ENCODE results near the gene GRIK4. TPM values are rescaled to one million over a fixed set of nuclear protein-coding genes. Genes with fewer than 3 reads are reported as not detected.

Gene GRIK4
- total RNA-seq, 1 experiment from 2014 or later = 3.3 TPM

GRCh38 chr11:120893440-120894201 is 382.1 kb downstream of the GRIK4 start:
- no peaks in the 10 kb centered on the region for H3K9me3 Mint-ChIP-seq
- TF ChIP-seq ZNF219 (CRISPR knock-in tag; IDR thresholded peaks at IDR 0.05; ENCODE audit: borderline replicate concordance) (no peak), FOXP4 (CRISPR knock-in tag; IDR thresholded peaks at IDR 0.05) (no peak), ZBTB43 (CRISPR knock-in tag; IDR thresholded peaks at IDR 0.05) (no peak)
- TF ChIP-seq, protein P1, sequence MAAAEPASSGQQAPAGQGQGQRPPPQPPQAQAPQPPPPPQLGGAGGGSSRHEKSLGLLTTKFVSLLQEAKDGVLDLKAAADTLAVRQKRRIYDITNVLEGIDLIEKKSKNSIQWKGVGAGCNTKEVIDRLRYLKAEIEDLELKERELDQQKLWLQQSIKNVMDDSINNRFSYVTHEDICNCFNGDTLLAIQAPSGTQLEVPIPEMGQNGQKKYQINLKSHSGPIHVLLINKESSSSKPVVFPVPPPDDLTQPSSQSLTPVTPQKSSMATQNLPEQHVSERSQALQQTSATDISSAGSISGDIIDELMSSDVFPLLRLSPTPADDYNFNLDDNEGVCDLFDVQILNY (CRISPR knock-in tag; IDR thresholded peaks at IDR 0.05) = no peak
- TF ChIP-seq, protein P2, sequence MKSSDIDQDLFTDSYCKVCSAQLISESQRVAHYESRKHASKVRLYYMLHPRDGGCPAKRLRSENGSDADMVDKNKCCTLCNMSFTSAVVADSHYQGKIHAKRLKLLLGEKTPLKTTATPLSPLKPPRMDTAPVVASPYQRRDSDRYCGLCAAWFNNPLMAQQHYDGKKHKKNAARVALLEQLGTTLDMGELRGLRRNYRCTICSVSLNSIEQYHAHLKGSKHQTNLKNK (CRISPR knock-in tag; IDR thresholded peaks at IDR 0.05) = no peak
- no peaks in the 10 kb centered on the region; the same call in 1 of the 2 replicates for H3K27me3 Mint-ChIP-seq (ENCODE audit: low read depth)
- POLR2A ChIA-PET = no interaction called here
- DNase-seq (ENCODE audit: low spot score) = no peak
- H3K36me3 Mint-ChIP-seq = no peaks in the 10 kb centered on the region
- H3K27ac Mint-ChIP-seq = no peak overlapping the region
- H3K4me1 Mint-ChIP-seq = peaks cover 15% of the 10 kb centered on the region
- CTCF ChIA-PET = interaction anchor here (0.7 to 1.3 kb wide), 2 partner anchors 51 to 148 kb away, joined by 3 read pairs; no protein-coding TSS in a partner anchor
- H3K4me3 Mint-ChIP-seq = no peak overlapping the region
- ATAC-seq = no peak

- H3K36me3 Mint-ChIP-seq = no peaks in the 10 kb centered on the region
Observed at GRCh38 chr11:120894202-120894985, 382.8 kb downstream of the GRIK4 start.

GRCh38 chr11:120896687-120897086 is 385.1 kb downstream of the GRIK4 start:
- H3K4me1 Mint-ChIP-seq = peaks cover 24% of the 10 kb centered on the region
- TF ChIP-seq HMGA2 (CRISPR knock-in tag; IDR thresholded peaks at IDR 0.05) = no peak
- TF ChIP-seq USF2 (CRISPR knock-in tag; IDR thresholded peaks at IDR 0.05) = no peak
- TF ChIP-seq JAZF1 (CRISPR knock-in tag; IDR thresholded peaks at IDR 0.05) = no peak
- no peak for TF ChIP-seq HMGXB4 (CRISPR knock-in tag; IDR thresholded peaks at IDR 0.05)
- no peak for TF ChIP-seq ZNF219 (CRISPR knock-in tag; IDR thresholded peaks at IDR 0.05; ENCODE audit: borderline replicate concordance)
- TF ChIP-seq NR2C2 (CRISPR knock-in tag; IDR thresholded peaks at IDR 0.05) = no peak
- TF ChIP-seq, protein P3, sequence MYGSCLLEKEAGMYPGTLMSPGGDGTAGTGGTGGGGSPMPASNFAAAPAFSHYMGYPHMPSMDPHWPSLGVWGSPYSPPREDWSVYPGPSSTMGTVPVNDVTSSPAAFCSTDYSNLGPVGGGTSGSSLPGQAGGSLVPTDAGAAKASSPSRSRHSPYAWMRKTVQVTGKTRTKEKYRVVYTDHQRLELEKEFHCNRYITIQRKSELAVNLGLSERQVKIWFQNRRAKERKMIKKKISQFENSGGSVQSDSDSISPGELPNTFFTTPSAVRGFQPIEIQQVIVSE (CRISPR knock-in tag; IDR thresholded peaks at IDR 0.05; ENCODE audit: borderline replicate concordance) = no peak
- no peak for TF ChIP-seq SP1 (CRISPR knock-in tag; conservative IDR thresholded peaks at IDR 0.05)
- TF ChIP-seq SMAD3 (CRISPR knock-in tag; IDR thresholded peaks at IDR 0.05; ENCODE audit: borderline replicate concordance) = no peak
- DNase-seq (ENCODE audit: low spot score) = no peak
- no peaks in the 10 kb centered on the region for H3K36me3 Mint-ChIP-seq
- ChIA-PET POLR2A (no interaction called here), CTCF (interaction anchor here (1.2 kb wide), 1 partner anchor 33 kb away, joined by 4 read pairs; no protein-coding TSS in a partner anchor)
- H3K27ac Mint-ChIP-seq = no peak overlapping the region
- no peak overlapping the region for H3K4me3 Mint-ChIP-seq
- H3K9me3 Mint-ChIP-seq = no peaks in the 10 kb centered on the region
- no peak for ATAC-seq
- H3K27me3 Mint-ChIP-seq (ENCODE audit: low read depth) = no peaks in the 10 kb centered on the region; the same call in 1 of the 2 replicates

More at GRCh38 chr11:120894202-120894985, 382.8 kb downstream of the GRIK4 start:
- ChIA-PET POLR2A (no interaction called here), CTCF (interaction anchor here (0.7 to 1.3 kb wide), 2 partner anchors 51 to 148 kb away, joined by 3 read pairs; no protein-coding TSS in a partner anchor)
- DNase-seq (ENCODE audit: low spot score) (no peak), ATAC-seq (no peak)
- H3K27ac Mint-ChIP-seq = no peak overlapping the region
- TF ChIP-seq TEAD4 (CRISPR knock-in tag; IDR thresholded peaks at IDR 0.05) = no peak
- no peak for TF ChIP-seq NR2C2 (CRISPR knock-in tag; IDR thresholded peaks at IDR 0.05)
- TF ChIP-seq, protein P3 (CRISPR knock-in tag; IDR thresholded peaks at IDR 0.05; ENCODE audit: borderline replicate concordance) = no peak
- peaks cover 15% of the 10 kb centered on the region for H3K4me1 Mint-ChIP-seq
- no peak overlapping the region for H3K4me3 Mint-ChIP-seq
- H3K9me3 Mint-ChIP-seq = no peaks in the 10 kb centered on the region
- H3K27me3 Mint-ChIP-seq (ENCODE audit: low read depth) = no peaks in the 10 kb centered on the region; the same call in 1 of the 2 replicates

Measured in WTC11 (cell line).